Renal cortical epithelial cell (primary cell): ENCODE measurements around the gene PCDHA5. TPM values are rescaled to one million over a fixed set of nuclear protein-coding genes. Genes with fewer than 3 reads are reported as not detected.

ENCODE experiments used
- DNase-seq: peaks from one replicate; pipeline ENCODE4 v3.0.0-alpha.2; 2011; ENCODE audit warnings: low read depth
- total RNA-seq: library from RNA; depleted of rRNA; stranded (reverse); fragments of >200 nt; gene quantifications from 2 replicates; pipeline ENCODE4 v1.2.3, GENCODE V29; 2014

The PCDHA5 gene
- total RNA-seq, 1 donor from 2014 or later: 0.94 TPM

DNA sequence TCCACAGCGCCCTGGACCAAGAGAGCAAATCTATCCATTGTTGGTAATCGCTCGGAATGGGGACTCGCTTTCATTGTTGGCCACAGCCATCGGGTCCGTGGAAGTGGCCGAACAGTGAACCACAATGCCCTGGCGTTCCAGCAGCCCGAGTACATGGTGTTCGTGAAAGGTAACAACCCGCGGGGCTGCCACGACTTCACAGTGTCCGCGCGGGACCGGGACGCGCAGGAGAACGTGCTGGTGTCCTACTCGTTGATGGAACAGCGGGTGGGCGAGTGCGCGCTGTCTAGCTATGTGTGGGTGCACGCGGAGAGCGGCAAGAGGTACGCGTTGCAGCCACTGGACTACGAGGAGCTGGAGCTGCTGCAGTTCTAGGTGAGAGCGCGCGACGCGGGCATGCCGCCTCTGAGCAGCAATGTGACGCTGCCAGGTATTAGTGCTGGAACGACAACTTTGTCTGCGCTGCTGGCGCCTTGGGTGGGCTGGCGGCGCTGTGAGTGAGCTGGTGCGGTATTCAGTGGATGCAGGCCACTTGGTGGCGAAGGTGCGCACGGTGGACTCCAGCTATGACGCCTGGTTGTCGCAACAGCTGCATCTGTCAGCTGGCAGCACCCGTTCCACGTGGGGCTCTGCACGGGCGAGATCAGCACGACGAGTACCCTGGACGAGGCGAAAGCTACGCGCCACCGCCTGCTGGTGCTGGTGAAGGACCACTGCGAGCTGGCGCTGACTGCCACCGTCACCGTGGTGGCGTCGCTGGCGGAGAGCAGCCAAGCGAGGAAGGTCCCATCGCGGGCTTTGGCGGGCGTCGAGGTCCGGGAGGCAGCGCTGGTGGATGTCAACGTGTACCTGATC lies 41.3 kb downstream of the PCDHA5 start:
- no peak for DNase-seq

DNA sequence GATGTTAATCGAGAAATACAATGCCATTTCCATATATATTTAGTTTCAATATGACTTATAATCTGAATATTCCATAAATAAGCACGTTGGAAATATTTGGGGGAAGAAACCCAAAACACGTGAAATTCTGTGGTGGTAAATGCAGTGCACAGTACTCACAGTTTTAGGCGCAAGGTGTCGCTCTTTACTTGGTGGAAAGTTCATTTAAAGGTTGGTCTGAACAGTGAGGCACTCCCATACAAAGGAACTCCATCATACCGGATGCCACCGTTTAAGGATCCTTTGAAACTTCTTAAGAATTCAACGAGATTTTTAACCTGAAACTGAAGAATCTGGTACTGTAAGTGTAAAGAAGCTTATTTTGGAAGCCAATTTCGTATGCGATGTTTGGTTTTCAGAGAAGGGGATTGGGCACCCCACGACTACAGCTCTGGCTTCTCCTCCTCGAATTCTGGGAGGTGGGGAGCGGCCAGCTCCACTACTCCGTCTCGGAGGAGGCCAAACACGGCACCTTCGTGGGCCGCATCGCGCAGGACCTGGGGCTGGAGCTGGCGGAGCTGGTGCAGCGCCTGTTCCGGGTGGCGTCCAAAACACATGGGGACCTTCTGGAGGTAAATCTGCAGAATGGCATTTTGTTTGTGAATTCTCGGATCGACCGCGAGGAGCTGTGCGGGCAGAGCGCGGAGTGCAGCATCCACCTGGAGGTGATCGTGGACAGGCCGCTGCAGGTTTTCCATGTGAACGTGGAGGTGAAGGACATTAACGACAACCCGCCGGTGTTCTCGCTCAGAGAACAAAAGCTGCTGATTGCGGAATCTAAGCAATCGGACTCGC lies 47.5 kb downstream of the PCDHA5 start, which contains the start of gene PCDHA11:
TSS of gene PCDHA11 (plus strand) at position 237 of the 834 bp plus-strand sequence. CDS start at position 384, 147 bp downstream.
- no peak for DNase-seq

DNA sequence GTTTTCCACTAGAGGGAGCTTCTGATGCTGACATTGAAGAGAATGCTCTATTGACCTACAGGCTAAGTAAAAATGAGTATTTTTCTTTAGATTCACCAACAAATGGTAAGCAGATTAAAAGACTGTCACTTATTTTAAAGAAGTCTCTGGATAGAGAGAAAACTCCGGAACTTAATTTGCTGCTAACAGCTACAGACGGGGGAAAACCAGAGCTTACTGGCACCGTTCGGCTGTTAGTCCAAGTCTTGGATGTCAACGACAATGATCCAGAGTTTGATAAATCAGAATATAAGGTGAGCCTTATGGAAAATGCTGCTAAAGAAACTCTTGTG lies 48.1 kb downstream of the PCDHA5 start:
- no peak for DNase-seq

DNA sequence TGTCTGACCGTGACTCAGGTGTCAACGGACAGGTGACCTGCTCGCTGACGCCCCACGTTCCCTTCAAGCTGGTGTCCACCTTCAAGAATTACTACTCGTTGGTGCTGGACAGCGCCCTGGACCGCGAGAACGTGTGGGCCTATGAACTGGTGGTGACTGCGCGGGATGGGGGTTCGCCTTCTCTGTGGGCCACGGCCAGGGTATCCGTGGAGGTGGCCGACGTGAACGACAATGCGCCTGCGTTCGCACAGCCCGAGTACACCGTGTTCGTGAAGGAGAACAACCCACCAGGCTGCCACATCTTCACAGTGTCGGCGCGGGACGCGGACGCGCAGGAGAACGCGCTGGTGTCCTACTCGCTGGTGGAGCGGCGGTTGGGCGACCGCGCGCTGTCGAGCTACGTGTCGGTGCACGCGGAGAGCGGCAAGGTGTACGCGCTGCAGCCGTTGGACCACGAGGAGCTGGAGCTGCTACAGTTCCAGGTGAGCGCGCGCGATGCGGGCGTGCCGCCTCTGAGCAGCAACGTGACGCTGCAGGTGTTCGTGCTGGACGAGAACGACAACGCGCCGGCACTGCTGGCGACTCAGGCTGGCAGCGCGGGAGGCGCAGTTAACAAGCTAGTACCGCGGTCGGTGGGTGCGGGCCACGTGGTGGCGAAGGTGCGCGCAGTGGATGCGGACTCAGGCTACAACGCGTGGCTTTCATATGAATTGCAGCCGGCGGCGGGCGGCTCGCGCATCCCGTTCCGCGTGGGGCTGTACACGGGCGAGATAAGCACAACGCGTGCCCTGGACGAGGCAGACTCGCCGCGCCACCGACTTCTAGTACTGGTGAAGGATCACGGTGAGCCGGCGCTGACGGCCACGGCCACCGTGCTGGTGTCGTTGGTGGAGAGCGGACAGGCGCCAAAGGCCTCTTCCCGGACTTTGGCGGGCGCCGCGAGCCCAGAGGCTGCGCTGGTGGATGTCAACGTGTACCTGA lies 49.1 kb downstream of the PCDHA5 start:
- DNase-seq: no peak

Other genes with a start within 250 kb of the PCDHA5 start
- gene CD14, start 188.4 kb upstream of the PCDHA5 start, total RNA-seq: 5.3 TPM in 1 of 2 replicates, not detected in the other
- gene TMCO6, start 182.2 kb upstream of the PCDHA5 start, total RNA-seq: 10.9 and 18.9 TPM in 2 replicates
- gene NDUFA2, start 174.0 kb upstream of the PCDHA5 start, total RNA-seq: 33.0 and 35.6 TPM in 2 replicates
- gene IK, start 173.8 kb upstream of the PCDHA5 start, total RNA-seq: 73.3 and 168 TPM in 2 replicates
- gene WDR55, start 156.7 kb upstream of the PCDHA5 start, total RNA-seq: 43.3 and 58.7 TPM in 2 replicates
- gene DND1, start 148.0 kb upstream of the PCDHA5 start, total RNA-seq: 0.35 and 0.55 TPM in 2 replicates
- gene HARS1, start 130.2 kb upstream of the PCDHA5 start, total RNA-seq: 72.2 and 80.2 TPM in 2 replicates
- gene HARS2, start 130.2 kb upstream of the PCDHA5 start, total RNA-seq: 40.4 and 51.1 TPM in 2 replicates
- 61.0 and 63.1 TPM in 2 replicates for gene ZMAT2, start 121.2 kb upstream of the PCDHA5 start, total RNA-seq
- gene PCDHA1, start 35.5 kb upstream of the PCDHA5 start, total RNA-seq: 0.10 and 0.35 TPM in 2 replicates
- gene PCDHA2, start 26.8 kb upstream of the PCDHA5 start, total RNA-seq: 0.35 TPM in 1 of 2 replicates, not detected in the other
- gene PCDHA3, start 20.6 kb upstream of the PCDHA5 start, total RNA-seq: 0.17 and 1.3 TPM in 2 replicates
- 4.2 and 9.6 TPM in 2 replicates for gene PCDHA4, start 14.5 kb upstream of the PCDHA5 start, total RNA-seq
- gene PCDHA6, start 6.3 kb downstream of the PCDHA5 start, total RNA-seq: 1.0 and 7.2 TPM in 2 replicates
- gene PCDHA7, start 12.7 kb downstream of the PCDHA5 start, total RNA-seq: 0.87 and 1.4 TPM in 2 replicates
- gene PCDHA8, start 19.6 kb downstream of the PCDHA5 start, total RNA-seq: 1.3 TPM in 1 of 2 replicates, not detected in the other
- gene PCDHA9, start 26.8 kb downstream of the PCDHA5 start, total RNA-seq: 0.99 TPM in 1 of 2 replicates, not detected in the other
- 1.6 and 12.3 TPM in 2 replicates for gene PCDHA10, start 34.3 kb downstream of the PCDHA5 start, total RNA-seq
- gene PCDHA11, start 47.3 kb downstream of the PCDHA5 start, total RNA-seq: 1.6 and 5.4 TPM in 2 replicates
- gene PCDHA12, start 53.7 kb downstream of the PCDHA5 start, total RNA-seq: 2.4 and 7.8 TPM in 2 replicates
- 0.69 and 2.2 TPM in 2 replicates for gene PCDHA13, start 60.5 kb downstream of the PCDHA5 start, total RNA-seq
- 0.52 and 2.7 TPM in 2 replicates for gene PCDHAC1, start 104.7 kb downstream of the PCDHA5 start, total RNA-seq
- gene PCDHAC2, start 144.9 kb downstream of the PCDHA5 start, total RNA-seq: 1.0 and 1.1 TPM in 2 replicates
- under 0.01 TPM in 1 of 2 replicates, not detected in the other for gene PCDHB1, start 229.8 kb downstream of the PCDHA5 start, total RNA-seq